ENCODE measurements around the gene MCU. TPM values are rescaled to one million over a fixed set of nuclear protein-coding genes. Genes with fewer than 3 reads are reported as not detected.

MCU gene
- total and polyA plus RNA-seq, 2 experiments from 2014 or later: 31.6 to 41.7 TPM

DNA sequence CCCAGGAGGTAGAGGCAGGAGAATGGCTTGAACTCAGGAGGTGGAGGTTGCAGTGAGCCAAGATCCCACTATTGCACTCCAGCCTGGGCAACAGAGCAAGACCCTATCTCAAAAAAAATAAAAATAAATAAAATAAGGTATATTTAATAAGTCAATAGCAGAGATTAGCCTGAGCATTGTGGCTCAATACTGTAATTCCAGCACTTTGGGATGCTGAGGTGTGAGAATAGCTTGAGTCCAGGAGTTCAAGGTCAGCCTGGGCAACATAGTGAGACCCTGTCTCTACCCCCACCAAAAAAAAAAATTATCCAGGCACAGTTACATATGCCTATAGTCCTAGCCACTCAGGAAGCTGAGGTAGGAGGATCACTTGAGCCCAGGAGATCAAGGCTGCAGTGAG, 163.2 kb downstream of the MCU start:
- H3K9me2 ChIP-seq (replicated peaks; ENCODE audit: insufficient read depth): no peaks in the 10 kb centered on the region
- no peaks in the 10 kb centered on the region for H3K79me2 ChIP-seq
- H3K4me2 ChIP-seq: no peak overlapping the region
- no peaks in the 10 kb centered on the region for H3K9me3 ChIP-seq (ENCODE audit: low read depth)
- no peak overlapping the region for H3K4me3 ChIP-seq
- H2AFZ ChIP-seq: no peak overlapping the region
- no peaks in the 10 kb centered on the region for H3K4me1 ChIP-seq (ENCODE audit: insufficient read depth)
- no peak for DNase-seq (ENCODE audit: low spot score)
- no peak overlapping the region for H3K27ac ChIP-seq
- TF ChIP-seq EZH2phosphoT487 (IDR thresholded peaks at IDR 0.05; ENCODE audit: low read depth, severe bottlenecking, unreplicated experiment): no peak
- TF ChIP-seq, protein P1, sequence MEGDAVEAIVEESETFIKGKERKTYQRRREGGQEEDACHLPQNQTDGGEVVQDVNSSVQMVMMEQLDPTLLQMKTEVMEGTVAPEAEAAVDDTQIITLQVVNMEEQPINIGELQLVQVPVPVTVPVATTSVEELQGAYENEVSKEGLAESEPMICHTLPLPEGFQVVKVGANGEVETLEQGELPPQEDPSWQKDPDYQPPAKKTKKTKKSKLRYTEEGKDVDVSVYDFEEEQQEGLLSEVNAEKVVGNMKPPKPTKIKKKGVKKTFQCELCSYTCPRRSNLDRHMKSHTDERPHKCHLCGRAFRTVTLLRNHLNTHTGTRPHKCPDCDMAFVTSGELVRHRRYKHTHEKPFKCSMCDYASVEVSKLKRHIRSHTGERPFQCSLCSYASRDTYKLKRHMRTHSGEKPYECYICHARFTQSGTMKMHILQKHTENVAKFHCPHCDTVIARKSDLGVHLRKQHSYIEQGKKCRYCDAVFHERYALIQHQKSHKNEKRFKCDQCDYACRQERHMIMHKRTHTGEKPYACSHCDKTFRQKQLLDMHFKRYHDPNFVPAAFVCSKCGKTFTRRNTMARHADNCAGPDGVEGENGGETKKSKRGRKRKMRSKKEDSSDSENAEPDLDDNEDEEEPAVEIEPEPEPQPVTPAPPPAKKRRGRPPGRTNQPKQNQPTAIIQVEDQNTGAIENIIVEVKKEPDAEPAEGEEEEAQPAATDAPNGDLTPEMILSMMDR (IDR thresholded peaks at IDR 0.05; ENCODE audit: poor library complexity): no peak
- TF ChIP-seq EZH2 (IDR thresholded peaks at IDR 0.05; ENCODE audit: borderline replicate concordance): no peak
- H4K20me1 ChIP-seq (ENCODE audit: insufficient read depth, poor library complexity, severe bottlenecking): no peaks in the 10 kb centered on the region
- H3K27me3 ChIP-seq: no peaks in the 10 kb centered on the region
- H3K36me3 ChIP-seq (replicated peaks; ENCODE audit: insufficient read depth, low read depth): no peaks in the 10 kb centered on the region

DNA sequence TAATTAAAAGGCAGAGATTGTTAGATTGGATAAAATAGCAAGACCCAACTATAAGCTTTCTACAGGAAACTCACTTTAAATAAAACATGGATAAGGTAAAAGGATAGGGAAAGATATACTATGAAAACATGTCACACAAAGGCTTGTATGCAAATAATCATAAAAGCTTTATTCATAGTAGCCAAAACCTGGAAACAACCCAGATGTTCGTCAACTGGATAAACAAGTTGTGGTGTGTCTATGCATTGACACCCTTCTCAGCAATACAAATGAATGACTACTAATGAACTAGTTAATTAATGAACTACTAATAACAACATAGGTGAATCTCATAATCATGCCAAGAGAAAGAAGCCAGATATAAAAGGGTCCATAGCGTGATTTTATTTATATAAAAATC, 163.8 kb downstream of the MCU start:
- 95% methylated on average over 2 of the region's 2 CpGs for WGBS (ENCODE audit: low lambda C conversion rate, missing lambda C conversion rate)
- Histone ChIP-seq H3K79me2 (no peaks in the 10 kb centered on the region), H4K20me1 (ENCODE audit: insufficient read depth, poor library complexity, severe bottlenecking) (no peaks in the 10 kb centered on the region), H3K27ac (no peak overlapping the region), H2AFZ (no peak overlapping the region), H3K9me2 (replicated peaks; ENCODE audit: insufficient read depth) (no peaks in the 10 kb centered on the region), H3K4me2 (no peak overlapping the region), H3K4me3 (no peak overlapping the region), H3K9me3 (ENCODE audit: low read depth) (no peaks in the 10 kb centered on the region), H3K27me3 (no peaks in the 10 kb centered on the region), H3K4me1 (ENCODE audit: insufficient read depth) (no peaks in the 10 kb centered on the region), H3K36me3 (replicated peaks; ENCODE audit: insufficient read depth, low read depth) (no peaks in the 10 kb centered on the region)
- no peak for TF ChIP-seq EZH2 (IDR thresholded peaks at IDR 0.05; ENCODE audit: borderline replicate concordance)
- TF ChIP-seq EZH2phosphoT487 (IDR thresholded peaks at IDR 0.05; ENCODE audit: low read depth, severe bottlenecking, unreplicated experiment): no peak
- TF ChIP-seq, protein P1 (IDR thresholded peaks at IDR 0.05; ENCODE audit: poor library complexity): no peak
- DNase-seq (ENCODE audit: low spot score): no peak

DNA sequence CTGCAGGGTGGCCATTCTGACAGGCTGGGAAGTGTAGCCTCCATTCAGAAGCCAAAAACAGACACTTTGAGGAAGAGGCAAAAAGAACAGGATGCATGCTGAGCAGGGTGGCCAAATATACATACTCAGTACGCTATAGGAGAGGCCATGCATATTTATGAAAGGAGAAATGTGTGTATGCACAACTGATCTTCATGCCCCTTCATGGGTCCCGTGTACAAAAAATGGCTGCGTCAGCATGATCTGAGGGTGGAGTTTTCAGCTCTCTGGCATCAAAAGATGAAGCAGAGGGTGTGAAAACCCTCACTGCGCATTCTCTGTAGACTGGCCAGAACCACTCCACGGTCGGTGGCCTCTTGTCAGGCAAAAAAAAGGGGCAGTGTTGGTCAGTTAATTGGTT, 166.1 kb downstream of the MCU start:
- Histone ChIP-seq H3K9me3 (ENCODE audit: low read depth) (no peaks in the 10 kb centered on the region), H4K20me1 (ENCODE audit: insufficient read depth, poor library complexity, severe bottlenecking) (no peaks in the 10 kb centered on the region), H3K79me2 (no peaks in the 10 kb centered on the region), H3K9me2 (replicated peaks; ENCODE audit: insufficient read depth) (no peaks in the 10 kb centered on the region), H3K36me3 (replicated peaks; ENCODE audit: insufficient read depth, low read depth) (no peaks in the 10 kb centered on the region), H3K4me3 (no peak overlapping the region), H3K27me3 (no peaks in the 10 kb centered on the region), H2AFZ (no peak overlapping the region), H3K4me2 (no peak overlapping the region), H3K27ac (no peak overlapping the region), H3K4me1 (ENCODE audit: insufficient read depth) (no peaks in the 10 kb centered on the region)
- WGBS (ENCODE audit: low lambda C conversion rate, missing lambda C conversion rate): 96% methylated on average over 6 of the region's 6 CpGs
- TF ChIP-seq EZH2 (IDR thresholded peaks at IDR 0.05; ENCODE audit: borderline replicate concordance) (no peak), EZH2phosphoT487 (IDR thresholded peaks at IDR 0.05; ENCODE audit: low read depth, severe bottlenecking, unreplicated experiment) (no peak)
- TF ChIP-seq, protein P1 (IDR thresholded peaks at IDR 0.05; ENCODE audit: poor library complexity): no peak
- no peak for DNase-seq (ENCODE audit: low spot score)

DNA sequence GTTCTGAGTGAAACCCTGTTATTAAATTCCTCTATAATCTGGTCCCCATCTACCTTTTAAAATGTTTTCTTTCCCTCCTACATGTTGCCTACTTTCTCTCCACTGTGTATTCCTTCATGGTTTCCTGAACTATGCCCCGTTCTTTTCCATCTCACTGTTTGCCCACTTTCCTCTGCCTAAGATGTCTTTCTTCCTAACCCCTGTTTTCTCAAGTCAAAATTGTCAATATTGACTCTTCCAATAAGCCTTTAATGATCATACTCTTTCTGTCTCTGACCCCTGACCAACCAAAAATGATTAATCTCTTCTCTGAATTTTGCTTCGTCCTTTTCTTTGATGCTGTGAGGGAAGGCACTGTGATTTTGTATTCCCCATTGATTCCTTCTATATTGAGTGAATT, 171.0 kb downstream of the MCU start:
- H3K4me3 ChIP-seq: no peak overlapping the region
- no peaks in the 10 kb centered on the region for H3K36me3 ChIP-seq (replicated peaks; ENCODE audit: insufficient read depth, low read depth)
- no peaks in the 10 kb centered on the region for H3K79me2 ChIP-seq
- H3K27me3 ChIP-seq: no peaks in the 10 kb centered on the region
- H2AFZ ChIP-seq: no peak overlapping the region
- H3K4me2 ChIP-seq: no peak overlapping the region
- H3K9me3 ChIP-seq (ENCODE audit: low read depth): no peaks in the 10 kb centered on the region
- TF ChIP-seq EZH2 (IDR thresholded peaks at IDR 0.05; ENCODE audit: borderline replicate concordance) (no peak), EZH2phosphoT487 (IDR thresholded peaks at IDR 0.05; ENCODE audit: low read depth, severe bottlenecking, unreplicated experiment) (no peak)
- TF ChIP-seq, protein P1 (IDR thresholded peaks at IDR 0.05; ENCODE audit: poor library complexity): no peak
- no peaks in the 10 kb centered on the region for H4K20me1 ChIP-seq (ENCODE audit: insufficient read depth, poor library complexity, severe bottlenecking)
- H3K4me1 ChIP-seq (ENCODE audit: insufficient read depth): no peaks in the 10 kb centered on the region
- no peak for DNase-seq (ENCODE audit: low spot score)
- H3K9me2 ChIP-seq (replicated peaks; ENCODE audit: insufficient read depth): no peaks in the 10 kb centered on the region
- H3K27ac ChIP-seq: no peak overlapping the region
- WGBS (ENCODE audit: low lambda C conversion rate, missing lambda C conversion rate): 77% methylated on average over 2 of the region's 2 CpGs
